Endodermal cell (in vitro differentiated cells): Measurements from ENCODE around the gene TOR3A. TPM values are rescaled to one million over a fixed set of nuclear protein-coding genes. Genes with fewer than 3 reads are reported as not detected.
"Not testable (repeated sequence)": the region's sequence is repeated elsewhere in the genome, so short reads cannot be mapped to it uniquely, and the experiment has no call there.

Experiments used
- DNase-seq: peaks from one replicate; pipeline ENCODE4 v3.0.0-alpha.2; 2017
- H3K27ac ChIP-seq: 2 replicates; pipeline ENCODE4 v1.5.1; 2013; ENCODE audit warnings: mild to moderate bottlenecking, low read depth, low read length, moderate library complexity
- H3K27me3 ChIP-seq: 2 replicates; pipeline ENCODE4 v1.6.1; 2013; ENCODE audit warnings: mild to moderate bottlenecking, low read length, moderate library complexity; ENCODE audit not compliant: insufficient read depth, control insufficient read depth, poor library complexity, severe bottlenecking
- H3K36me3 ChIP-seq: 2 replicates; pipeline ENCODE4 v1.7.0; 2013; ENCODE audit warnings: mild to moderate bottlenecking, low read length, moderate library complexity; ENCODE audit not compliant: control insufficient read depth, insufficient read depth
- H3K4me1 ChIP-seq: one replicate; pipeline ENCODE4 v1.7.0; 2013; ENCODE audit warnings: low read length; ENCODE audit not compliant: control insufficient read depth, insufficient read depth
- H3K4me3 ChIP-seq: 2 replicates; pipeline ENCODE4 v1.5.1; 2013; ENCODE audit warnings: mild to moderate bottlenecking, low read length, moderate library complexity
- H3K9ac ChIP-seq: 2 replicates; pipeline ENCODE4 v1.6.1; 2013; ENCODE audit warnings: mild to moderate bottlenecking, low read length, moderate library complexity; ENCODE audit not compliant: poor library complexity, severe bottlenecking; ENCODE audit errors: extremely low read depth
- H3K9me3 ChIP-seq: 2 replicates; pipeline ENCODE4 v1.6.1; 2013; ENCODE audit warnings: mild to moderate bottlenecking, low read length, moderate library complexity; ENCODE audit not compliant: control insufficient read depth
- H3K27ac Mint-ChIP-seq: 2 replicates; pipeline ENCODE4 v1.8.0; 2020; ENCODE audit warnings: mixed read lengths
- H3K27me3 Mint-ChIP-seq: 2 replicates; pipeline ENCODE4 v1.8.0; 2021; ENCODE audit warnings: mild to moderate bottlenecking, mixed read lengths; ENCODE audit not compliant: insufficient read depth
- H3K36me3 Mint-ChIP-seq: 2 replicates; pipeline ENCODE4 v1.8.0; 2020; ENCODE audit warnings: low read depth, mixed read lengths
- H3K4me1 Mint-ChIP-seq: 2 replicates; pipeline ENCODE4 v1.8.0; 2020; ENCODE audit warnings: mixed read lengths
- H3K4me3 Mint-ChIP-seq: 2 replicates; pipeline ENCODE4 v1.8.0; 2020; ENCODE audit warnings: mild to moderate bottlenecking, moderate library complexity, mixed read lengths
- H3K9me3 Mint-ChIP-seq: 2 replicates; pipeline ENCODE4 v1.8.0; 2020; ENCODE audit warnings: mild to moderate bottlenecking, mixed read lengths
- WGBS, 2 experiments: methylation state at CpG; one replicate each; pipeline versions ENCODE4 v1.1.5 to v1.1.7; 2013; ENCODE audit warnings: missing lambda C conversion rate in 2 of 2, mixed read lengths in 1 of 2; ENCODE audit not compliant: insufficient coverage in 1 of 2, insufficient read length in 1 of 2; 5-methylcytosine and 5-hydroxymethylcytosine counted together
- total RNA-seq, 2 donors: library from RNA; stranded (reverse); fragmentation: NEBNext Ultra II Directional in 1 of 2; extraction: Animal tissue kit (Norgen Biotek cat#: 25700) in 1 of 2; gene quantifications; 2 replicates in 1 of 2; 3 replicates in 1 of 2; pipeline ENCODE4 v1.2.1, GENCODE V29; 2021
- TF ChIP-seq, protein P1 (sequence below): fragments of 200-600 bp; sonication (generic); conservative IDR thresholded peaks from 2 replicates; pipeline ENCODE4 v1.5.0; 2021; ENCODE audit warnings: antibody characterized with exemption, mild to moderate bottlenecking

Gene TOR3A
- total RNA-seq, 2 donors from 2014 or later: 23.4 to 24.7 TPM

- no peaks in the 10 kb centered on the region for H3K4me1 ChIP-seq
- DNase-seq: no peak
- no peak overlapping the region for H3K4me3 ChIP-seq
- WGBS, 2 experiments: 94 to 95% methylated on average over 9 to 10 of the region's 10 CpGs
- Mint-ChIP-seq H3K4me1 (no peaks in the 10 kb centered on the region), H3K4me3 (no peak overlapping the region), H3K27me3 (no peaks in the 10 kb centered on the region), H3K36me3 (peaks cover 29% of the 10 kb centered on the region), H3K9me3 (peaks cover 8% of the 10 kb centered on the region), H3K27ac (peak overlapping the region; percentile 31)
- TF ChIP-seq, protein P1, sequence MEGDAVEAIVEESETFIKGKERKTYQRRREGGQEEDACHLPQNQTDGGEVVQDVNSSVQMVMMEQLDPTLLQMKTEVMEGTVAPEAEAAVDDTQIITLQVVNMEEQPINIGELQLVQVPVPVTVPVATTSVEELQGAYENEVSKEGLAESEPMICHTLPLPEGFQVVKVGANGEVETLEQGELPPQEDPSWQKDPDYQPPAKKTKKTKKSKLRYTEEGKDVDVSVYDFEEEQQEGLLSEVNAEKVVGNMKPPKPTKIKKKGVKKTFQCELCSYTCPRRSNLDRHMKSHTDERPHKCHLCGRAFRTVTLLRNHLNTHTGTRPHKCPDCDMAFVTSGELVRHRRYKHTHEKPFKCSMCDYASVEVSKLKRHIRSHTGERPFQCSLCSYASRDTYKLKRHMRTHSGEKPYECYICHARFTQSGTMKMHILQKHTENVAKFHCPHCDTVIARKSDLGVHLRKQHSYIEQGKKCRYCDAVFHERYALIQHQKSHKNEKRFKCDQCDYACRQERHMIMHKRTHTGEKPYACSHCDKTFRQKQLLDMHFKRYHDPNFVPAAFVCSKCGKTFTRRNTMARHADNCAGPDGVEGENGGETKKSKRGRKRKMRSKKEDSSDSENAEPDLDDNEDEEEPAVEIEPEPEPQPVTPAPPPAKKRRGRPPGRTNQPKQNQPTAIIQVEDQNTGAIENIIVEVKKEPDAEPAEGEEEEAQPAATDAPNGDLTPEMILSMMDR: no peak
- no peaks in the 10 kb centered on the region for H3K27me3 ChIP-seq
- H3K36me3 ChIP-seq: peaks cover 25% of the 10 kb centered on the region
- H3K9me3 ChIP-seq: no peaks in the 10 kb centered on the region
- no peak overlapping the region for H3K27ac ChIP-seq
- no peak overlapping the region for H3K9ac ChIP-seq
Observed at GRCh38 chr1:179129702-179130473, 48.0 kb downstream of the TOR3A start.

DNA sequence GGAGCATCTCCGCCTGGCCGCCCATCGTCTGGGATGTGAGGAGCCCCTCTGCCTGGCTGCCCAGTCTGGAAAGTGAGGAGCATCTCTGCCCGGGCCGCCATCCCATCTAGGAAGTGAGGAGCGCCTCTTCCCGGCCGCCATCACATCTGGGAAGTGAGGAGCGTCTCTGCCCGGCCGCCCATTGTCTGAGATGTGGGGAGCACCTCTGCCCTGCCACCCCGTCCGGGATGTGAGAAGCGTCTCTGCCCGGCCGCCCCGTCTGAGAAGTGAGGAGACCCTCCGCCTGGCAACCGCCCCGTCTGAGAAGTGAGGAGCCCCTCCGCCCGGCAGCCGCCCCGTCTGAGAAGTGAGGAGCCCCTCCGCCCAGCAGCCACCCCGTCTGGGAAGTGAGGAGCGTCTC, 53.3 kb downstream of the TOR3A start:
- H3K4me1 Mint-ChIP-seq, H3K9ac ChIP-seq, H3K27ac ChIP-seq, H3K4me3 ChIP-seq, H3K27me3 ChIP-seq, H3K4me3 Mint-ChIP-seq, H3K9me3 ChIP-seq, H3K27ac Mint-ChIP-seq, H3K27me3 Mint-ChIP-seq, H3K4me1 ChIP-seq, DNase-seq, H3K36me3 ChIP-seq: not testable (repeated sequence)
- Mint-ChIP-seq H3K36me3 (peaks cover 36% of the 10 kb centered on the region), H3K9me3 (peaks cover 40% of the 10 kb centered on the region)
- 97% methylated on average over 26 of the region's 27 CpGs; no CpG with 5 or more reads in 1 of the 2 experiments for WGBS, 2 experiments

GRCh38 chr1:179135707-179136106, 53.8 kb downstream of the TOR3A start:
- not testable (repeated sequence) for H3K4me1 Mint-ChIP-seq, H3K27me3 Mint-ChIP-seq, DNase-seq, H3K27ac ChIP-seq, H3K9ac ChIP-seq, H3K27ac Mint-ChIP-seq, H3K4me3 ChIP-seq, H3K4me3 Mint-ChIP-seq, H3K27me3 ChIP-seq, H3K36me3 ChIP-seq, H3K4me1 ChIP-seq
- WGBS, 2 experiments: 97% methylated on average over 22 of the region's 28 CpGs; no CpG with 5 or more reads in 1 of the 2 experiments
- Mint-ChIP-seq H3K9me3 (peaks cover 45% of the 10 kb centered on the region), H3K36me3 (peaks cover 36% of the 10 kb centered on the region)
- peaks cover 15% of the 10 kb centered on the region for H3K9me3 ChIP-seq

GRCh38 chr1:179137617-179138255, 55.9 kb downstream of the TOR3A start:
- TF ChIP-seq, protein P1: no peak
- H3K36me3 ChIP-seq: peaks cover 8% of the 10 kb centered on the region
- H3K27me3 ChIP-seq: no peaks in the 10 kb centered on the region
- Mint-ChIP-seq H3K27me3 (no peaks in the 10 kb centered on the region), H3K9me3 (peaks cover 46% of the 10 kb centered on the region), H3K36me3 (peaks cover 35% of the 10 kb centered on the region), H3K4me1 (peaks cover 2% of the 10 kb centered on the region), H3K27ac (no peak overlapping the region), H3K4me3 (no peak overlapping the region)
- H3K9me3 ChIP-seq: peaks cover 16% of the 10 kb centered on the region
- H3K4me1 ChIP-seq: no peaks in the 10 kb centered on the region
- DNase-seq: no peak
- no peak overlapping the region for H3K9ac ChIP-seq
- H3K27ac ChIP-seq: no peak overlapping the region
- 95 to 100% methylated on average over 5 of the region's 5 CpGs for WGBS, 2 experiments
- H3K4me3 ChIP-seq: no peak overlapping the region

DNA sequence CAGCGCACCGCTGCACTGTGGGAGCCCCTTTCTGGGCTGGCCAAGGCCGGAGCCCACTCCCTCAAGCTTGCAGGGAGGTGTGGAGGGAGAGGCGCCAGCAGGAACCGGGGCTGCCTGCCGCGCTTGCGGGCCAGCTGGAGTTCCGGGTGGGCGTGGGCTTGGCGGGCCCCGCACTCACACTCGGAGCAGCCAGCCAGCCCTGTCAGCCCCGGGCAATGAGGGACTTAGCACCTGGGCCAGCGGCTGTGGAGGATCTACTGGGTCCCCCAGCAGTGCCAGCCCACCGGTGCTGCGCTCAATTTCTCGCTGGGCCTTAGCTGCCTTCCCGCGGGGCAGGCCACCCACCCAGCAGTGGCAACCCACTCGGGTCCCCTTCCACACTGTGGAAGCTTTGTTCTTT, 56.9 kb downstream of the TOR3A start:
- H3K4me3 ChIP-seq, H3K4me1 Mint-ChIP-seq, H3K9ac ChIP-seq, DNase-seq, H3K27me3 ChIP-seq, H3K4me3 Mint-ChIP-seq, H3K27ac Mint-ChIP-seq, H3K27ac ChIP-seq, H3K4me1 ChIP-seq, H3K36me3 ChIP-seq, H3K27me3 Mint-ChIP-seq: not testable (repeated sequence)
- Mint-ChIP-seq H3K36me3 (peaks cover 30% of the 10 kb centered on the region), H3K9me3 (peaks cover 46% of the 10 kb centered on the region)
- peaks cover 16% of the 10 kb centered on the region for H3K9me3 ChIP-seq
- 93 to 97% methylated on average over 8 to 21 of the region's 21 CpGs for WGBS, 2 experiments
